Mesenchymal stem cell (in vitro differentiated cells and primary cell): Measurements from ENCODE around the gene SPAG7.
"Not testable (repeated sequence)": the region's sequence is repeated elsewhere in the genome, so short reads cannot be mapped to it uniquely, and the experiment has no call there.

ENCODE experiments used
- DNase-seq: peaks from one replicate; pipeline ENCODE4 v3.0.0-alpha.2; 2013
- H2AFZ ChIP-seq: one replicate; pipeline ENCODE4 v1.6.1; 2013; ENCODE audit warnings: low read depth, mild to moderate bottlenecking, control low read depth, inconsistent platforms, low read length, moderate library complexity
- H2AK5ac ChIP-seq: 2 replicates; pipeline ENCODE4 v1.6.1; 2013; ENCODE audit warnings: low read length, moderate library complexity, mild to moderate bottlenecking, inconsistent platforms; ENCODE audit not compliant: severe bottlenecking
- H2BK120ac ChIP-seq: one replicate; pipeline ENCODE4 v1.6.1; 2013; ENCODE audit warnings: low read depth, mild to moderate bottlenecking, inconsistent platforms, low read length, moderate library complexity
- H2BK12ac ChIP-seq, 2 experiments: one replicate each; pipeline ENCODE4 v1.6.1; 2013; ENCODE audit warnings: inconsistent platforms in 2 of 2, low read length in 2 of 2, mild to moderate bottlenecking in 2 of 2, moderate library complexity in 2 of 2, control low read depth in 1 of 2
- H2BK15ac ChIP-seq: one replicate; pipeline ENCODE4 v1.6.1; 2013; ENCODE audit warnings: mild to moderate bottlenecking, low read depth, inconsistent platforms; ENCODE audit not compliant: poor library complexity, severe bottlenecking
- H2BK5ac ChIP-seq: 2 replicates; pipeline ENCODE4 v1.6.1; 2013; ENCODE audit warnings: low read depth, mild to moderate bottlenecking, low read length, control low read depth, inconsistent platforms; ENCODE audit not compliant: poor library complexity, severe bottlenecking
- H3K14ac ChIP-seq, 2 experiments: one replicate each; pipeline ENCODE4 v1.6.1; 2013; ENCODE audit warnings: inconsistent platforms in 2 of 2, low read length in 2 of 2, control low read depth in 1 of 2, mild to moderate bottlenecking in 1 of 2, moderate library complexity in 1 of 2
- H3K18ac ChIP-seq, 2 experiments: one replicate each; pipeline ENCODE4 v1.6.1; 2013; ENCODE audit warnings: inconsistent platforms in 2 of 2, low read length in 2 of 2, control low read depth in 1 of 2, low read depth in 1 of 2, mild to moderate bottlenecking in 1 of 2
- H3K23ac ChIP-seq, 2 experiments: one replicate each; pipeline ENCODE4 v1.6.1; 2013; ENCODE audit warnings: inconsistent platforms in 2 of 2, low read length in 2 of 2, mild to moderate bottlenecking in 2 of 2, moderate library complexity in 2 of 2, control low read depth in 1 of 2
- H3K27ac ChIP-seq: 2 replicates; pipeline ENCODE4 v1.5.1; 2013; ENCODE audit warnings: mild to moderate bottlenecking, moderate library complexity, low read length, control low read depth, inconsistent platforms; ENCODE audit not compliant: poor library complexity, severe bottlenecking
- H3K27me3 ChIP-seq, 2 experiments: 2 replicates each; pipeline versions ENCODE4 v1.6.1 to v1.7.0; 2013; ENCODE audit warnings: low read length in 2 of 2, mild to moderate bottlenecking in 2 of 2, moderate library complexity in 2 of 2, control low read depth in 1 of 2, inconsistent platforms in 1 of 2; ENCODE audit not compliant: control insufficient read depth in 1 of 2, insufficient read depth in 1 of 2
- H3K36me3 ChIP-seq, 2 experiments: 2 replicates each; pipeline versions ENCODE4 v1.6.1 to v1.7.0; 2013; ENCODE audit warnings: low read length in 2 of 2, control low read depth in 1 of 2, inconsistent platforms in 1 of 2, low read depth in 1 of 2, mild to moderate bottlenecking in 1 of 2; ENCODE audit not compliant: insufficient read depth in 2 of 2, control insufficient read depth in 1 of 2
- H3K4ac ChIP-seq, 2 experiments: one replicate each; pipeline ENCODE4 v1.6.1; 2013; ENCODE audit warnings: inconsistent platforms in 2 of 2, low read length in 2 of 2, mild to moderate bottlenecking in 2 of 2, moderate library complexity in 2 of 2, control low read depth in 1 of 2, low read depth in 1 of 2
- H3K4me1 ChIP-seq: 2 replicates; pipeline ENCODE4 v1.6.1; 2013; ENCODE audit warnings: low read depth, low read length, control low read depth; ENCODE audit not compliant: control insufficient read depth, insufficient read depth
- H3K4me2 ChIP-seq: 2 replicates; pipeline ENCODE4 v1.6.1; 2013; ENCODE audit warnings: low read length, mild to moderate bottlenecking, inconsistent platforms; ENCODE audit not compliant: poor library complexity, severe bottlenecking
- H3K4me3 ChIP-seq, 2 experiments: 2 replicates each; pipeline versions ENCODE4 v1.5.1 to v1.7.0; 2013; ENCODE audit warnings: low read length in 2 of 2, mild to moderate bottlenecking in 2 of 2, control low read depth in 1 of 2, low read depth in 1 of 2; ENCODE audit not compliant: insufficient read depth in 1 of 2
- H3K79me1 ChIP-seq: replicated peaks from 2 replicates; pipeline ENCODE4 v1.6.1; 2013; ENCODE audit warnings: mild to moderate bottlenecking, control low read depth, low read length, inconsistent platforms; ENCODE audit not compliant: poor library complexity, severe bottlenecking
- H3K9ac ChIP-seq: 2 replicates; pipeline ENCODE4 v1.7.0; 2013; ENCODE audit warnings: mild to moderate bottlenecking, low read length, moderate library complexity
- H3K9me3 ChIP-seq: 2 replicates; pipeline ENCODE4 v1.7.0; 2013; ENCODE audit warnings: mild to moderate bottlenecking, low read length; ENCODE audit not compliant: control insufficient read depth
- H4K8ac ChIP-seq: one replicate; pipeline ENCODE4 v1.6.1; 2013; ENCODE audit warnings: inconsistent platforms, mild to moderate bottlenecking, low read length, moderate library complexity
- H4K91ac ChIP-seq: one replicate; pipeline ENCODE4 v1.6.1; 2013; ENCODE audit warnings: mild to moderate bottlenecking, low read length, inconsistent platforms
- WGBS: methylation state at CpG from one replicate; pipeline ENCODE4 v1.1.7; 2013; ENCODE audit warnings: mixed read lengths; 5-methylcytosine and 5-hydroxymethylcytosine counted together

Gene SPAG7

DNA sequence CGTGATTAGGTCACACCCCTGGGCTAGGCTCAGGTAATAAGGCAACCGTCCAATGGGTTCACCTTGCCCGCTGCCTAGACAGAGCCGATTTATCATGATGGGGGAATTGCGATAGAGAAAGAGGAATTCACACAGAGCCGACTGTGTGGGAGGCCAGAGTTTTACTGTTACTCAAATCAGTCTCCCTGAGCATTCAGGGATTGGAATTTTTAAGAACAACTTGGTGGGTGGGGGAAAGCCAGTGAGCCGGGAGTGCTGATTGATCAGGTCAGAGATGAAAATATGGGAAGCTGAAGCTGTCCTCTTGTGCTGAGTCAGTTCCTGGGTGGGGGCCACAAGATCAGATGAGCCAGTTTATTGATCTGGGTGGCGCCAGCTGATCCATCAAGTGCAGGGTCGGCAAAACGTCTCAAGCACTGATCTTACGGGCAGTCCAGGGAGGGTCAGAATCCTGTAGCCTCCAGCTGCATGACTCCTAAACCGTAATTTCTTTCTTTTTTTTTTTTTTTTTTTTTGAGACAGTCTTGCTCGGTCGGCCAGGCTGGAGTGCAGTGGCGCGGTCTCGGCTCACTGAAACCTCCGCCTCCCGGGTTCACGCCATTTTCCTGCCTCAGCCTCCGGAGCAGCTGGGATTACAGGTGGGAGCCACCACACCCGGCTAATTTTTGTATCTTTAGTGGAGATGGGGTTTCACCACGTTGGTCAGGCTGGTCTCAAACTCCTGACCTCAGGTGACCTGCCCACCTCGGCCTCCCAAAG, 40.9 kb downstream of the SPAG7 start:
- not testable (repeated sequence) for H3K27me3 ChIP-seq, H2AK5ac ChIP-seq, H2BK120ac ChIP-seq, H3K14ac ChIP-seq, H2BK12ac ChIP-seq, H3K18ac ChIP-seq, H3K4me1 ChIP-seq, H3K9me3 ChIP-seq, H3K4me3 ChIP-seq, H3K9ac ChIP-seq, H3K23ac ChIP-seq, H4K8ac ChIP-seq, H2BK15ac ChIP-seq, H3K27ac ChIP-seq, DNase-seq, H3K4me2 ChIP-seq, H2BK5ac ChIP-seq, H4K91ac ChIP-seq, H2AFZ ChIP-seq, H3K4ac ChIP-seq, H3K79me1 ChIP-seq
- H3K36me3 ChIP-seq, result peaks cover 5 to 11% of the 10 kb centered on the region in 2 experiments
- 92% methylated on average over 24 of the region's 24 CpGs for WGBS

- H3K36me3 ChIP-seq, result no peaks in the 10 kb centered on the region
- WGBS, result no CpG with 5 or more reads among the region's 4 CpGs
- no peak overlapping the region for H4K91ac ChIP-seq
- H3K4me1 ChIP-seq, result no peaks in the 10 kb centered on the region
- H2AK5ac ChIP-seq, result no peak overlapping the region
- DNase-seq, result no peak
- no peak overlapping the region for H3K27ac ChIP-seq
- H2BK15ac ChIP-seq, result no peak overlapping the region
- H2BK5ac ChIP-seq, result no peak overlapping the region
- H3K4me2 ChIP-seq, result no peak overlapping the region
- H3K18ac ChIP-seq, result no peak overlapping the region
- no peaks in the 10 kb centered on the region for H3K79me1 ChIP-seq
- H3K14ac ChIP-seq, result no peak overlapping the region
- H2AFZ ChIP-seq, result no peak overlapping the region
- H3K4me3 ChIP-seq, result no peak overlapping the region
- H3K27me3 ChIP-seq, result no peaks in the 10 kb centered on the region
- H3K23ac ChIP-seq, result no peak overlapping the region
- no peak overlapping the region for H4K8ac ChIP-seq
- no peak overlapping the region for H3K9ac ChIP-seq
- H2BK120ac ChIP-seq, result no peak overlapping the region
- H3K9me3 ChIP-seq, result no peaks in the 10 kb centered on the region
- no peak overlapping the region for H3K4ac ChIP-seq
- H2BK12ac ChIP-seq, result no peak overlapping the region
Measured at GRCh38 chr17:4921320-4921719, 46.3 kb downstream of the SPAG7 start.

- no peak overlapping the region for H3K4me3 ChIP-seq
- no peak overlapping the region for H3K4ac ChIP-seq
- no peak overlapping the region for H3K4me2 ChIP-seq
- 88% methylated on average over 9 of the region's 10 CpGs for WGBS
- no peaks in the 10 kb centered on the region for H3K36me3 ChIP-seq
- no peaks in the 10 kb centered on the region for H3K79me1 ChIP-seq
- no peak overlapping the region for H3K14ac ChIP-seq
- H2AK5ac ChIP-seq, result no peak overlapping the region
- H4K8ac ChIP-seq, result no peak overlapping the region
- no peak overlapping the region for H4K91ac ChIP-seq
- H3K27ac ChIP-seq, result no peak overlapping the region
- no peak overlapping the region for H2AFZ ChIP-seq
- no peaks in the 10 kb centered on the region for H3K9me3 ChIP-seq
- H2BK15ac ChIP-seq, result no peak overlapping the region
- no peak overlapping the region for H3K18ac ChIP-seq
- H3K9ac ChIP-seq, result no peak overlapping the region
- H2BK5ac ChIP-seq, result no peak overlapping the region
- H3K27me3 ChIP-seq, result no peaks in the 10 kb centered on the region
- peak; percentile 72 for DNase-seq
- H3K4me1 ChIP-seq, result no peaks in the 10 kb centered on the region
- H2BK120ac ChIP-seq, result no peak overlapping the region
- no peak overlapping the region for H2BK12ac ChIP-seq
- H3K23ac ChIP-seq, result no peak overlapping the region
Measured at GRCh38 chr17:4920351-4921048, 47.1 kb downstream of the SPAG7 start.

DNA sequence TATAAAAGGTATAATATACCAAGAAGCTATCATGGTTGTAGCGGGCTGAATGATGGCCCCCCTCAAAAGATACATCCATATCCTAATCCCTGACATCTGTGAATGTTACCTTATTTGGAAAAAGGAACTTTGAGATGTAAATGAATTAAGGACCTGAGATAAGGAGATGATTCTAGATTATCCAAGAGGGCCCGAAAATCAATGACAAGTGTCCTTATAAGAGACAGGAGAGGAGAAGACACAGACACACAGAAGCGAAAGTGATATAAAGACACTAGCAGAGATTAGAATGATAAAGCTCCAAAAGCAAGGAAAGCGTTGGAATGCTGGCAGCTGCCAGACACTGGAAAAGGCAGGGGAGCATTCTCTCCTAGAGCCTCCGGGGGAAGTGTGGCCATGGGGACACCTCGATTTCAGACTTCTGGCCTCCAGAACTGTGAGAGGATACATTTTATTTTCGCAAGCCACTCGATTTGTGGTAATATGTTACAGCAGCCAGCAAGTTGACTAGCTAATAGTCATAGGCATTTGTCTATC, 48.0 kb downstream of the SPAG7 start:
- H3K4me3 ChIP-seq, result peak overlapping the region in 1 of 2 experiments; percentile 6
- H4K8ac ChIP-seq, result no peak overlapping the region
- no peak overlapping the region for H4K91ac ChIP-seq
- no peak overlapping the region for H3K23ac ChIP-seq
- no peak overlapping the region for H3K9ac ChIP-seq
- WGBS, result 57% methylated on average over 6 of the region's 8 CpGs
- H3K27ac ChIP-seq, result no peak overlapping the region
- H3K4me2 ChIP-seq, result no peak overlapping the region
- H3K27me3 ChIP-seq, result no peaks in the 10 kb centered on the region
- no peak overlapping the region for H3K18ac ChIP-seq
- H3K14ac ChIP-seq, result no peak overlapping the region
- H2BK5ac ChIP-seq, result no peak overlapping the region
- H2AK5ac ChIP-seq, result no peak overlapping the region
- H3K4ac ChIP-seq, result no peak overlapping the region
- H3K4me1 ChIP-seq, result no peaks in the 10 kb centered on the region
- DNase-seq, result peak; percentile 30
- H3K79me1 ChIP-seq, result no peaks in the 10 kb centered on the region
- no peaks in the 10 kb centered on the region for H3K36me3 ChIP-seq
- no peak overlapping the region for H2BK12ac ChIP-seq
- H2BK15ac ChIP-seq, result no peak overlapping the region
- no peaks in the 10 kb centered on the region for H3K9me3 ChIP-seq
- no peak overlapping the region for H2AFZ ChIP-seq
- H2BK120ac ChIP-seq, result no peak overlapping the region
